Stomach (tissue), 4 donors: ENCODE measurements around the gene OLFML3.

Source experiments
- POLR2A ChIP-seq, 4 donors: fragments of 450-650 bp; IDR thresholded peaks; one replicate each; pipeline ENCODE4 v1.6.1; 2016; ENCODE audit warnings: antibody characterized with exemption in 4 of 4, control low read depth in 2 of 4, mild to moderate bottlenecking in 1 of 4, moderate library complexity in 1 of 4
- TF ChIP-seq, protein P1 (sequence below), 7 experiments: fragments of 450-650 bp in 4 of 7; fragments of 200-600 bp in 3 of 7; sonication (generic) in 3 of 7; IDR thresholded peaks; one replicate each; pipeline ENCODE4 v1.5.1; 2016 to 2019; ENCODE audit warnings: antibody characterized with exemption in 7 of 7, control low read depth in 2 of 7, mild to moderate bottlenecking in 1 of 7

DNA sequence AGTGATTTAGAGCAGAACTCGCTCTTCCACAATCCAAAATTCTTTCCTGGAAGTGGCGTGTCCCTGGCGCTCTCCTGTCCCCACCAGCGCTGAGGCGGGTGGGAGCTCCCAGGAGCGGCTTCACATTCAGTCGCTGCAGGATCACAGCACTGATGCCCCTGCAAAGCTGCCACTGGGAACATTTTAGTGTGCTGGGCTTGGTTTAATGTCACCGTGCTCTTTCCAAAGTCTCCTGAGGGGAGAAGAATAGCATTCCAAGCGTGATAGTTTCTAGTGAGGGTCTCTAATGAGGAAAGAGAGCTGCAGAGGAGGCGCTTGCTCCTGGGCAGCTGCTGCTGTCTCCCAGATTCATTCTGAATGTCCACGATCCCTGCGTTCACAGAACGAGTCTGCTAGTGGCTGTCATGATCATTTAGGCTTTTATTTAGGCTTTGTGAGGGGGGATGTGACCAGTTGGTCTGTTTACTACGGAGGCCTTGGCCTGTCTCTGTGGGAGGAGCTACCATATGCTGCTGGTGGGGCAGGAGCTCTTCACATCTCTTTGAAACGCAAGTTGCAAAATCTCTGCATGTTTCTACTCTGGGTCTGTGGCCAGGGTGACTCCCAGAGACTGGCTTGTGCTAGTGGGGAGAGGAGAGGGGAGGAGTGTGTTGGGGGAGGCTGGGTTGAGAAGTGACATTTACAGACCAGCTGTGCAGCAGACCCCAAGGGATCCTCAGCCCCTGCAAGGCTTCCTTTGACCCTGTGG lies 23.4 kb downstream of the OLFML3 start:
- TF ChIP-seq, protein P1, sequence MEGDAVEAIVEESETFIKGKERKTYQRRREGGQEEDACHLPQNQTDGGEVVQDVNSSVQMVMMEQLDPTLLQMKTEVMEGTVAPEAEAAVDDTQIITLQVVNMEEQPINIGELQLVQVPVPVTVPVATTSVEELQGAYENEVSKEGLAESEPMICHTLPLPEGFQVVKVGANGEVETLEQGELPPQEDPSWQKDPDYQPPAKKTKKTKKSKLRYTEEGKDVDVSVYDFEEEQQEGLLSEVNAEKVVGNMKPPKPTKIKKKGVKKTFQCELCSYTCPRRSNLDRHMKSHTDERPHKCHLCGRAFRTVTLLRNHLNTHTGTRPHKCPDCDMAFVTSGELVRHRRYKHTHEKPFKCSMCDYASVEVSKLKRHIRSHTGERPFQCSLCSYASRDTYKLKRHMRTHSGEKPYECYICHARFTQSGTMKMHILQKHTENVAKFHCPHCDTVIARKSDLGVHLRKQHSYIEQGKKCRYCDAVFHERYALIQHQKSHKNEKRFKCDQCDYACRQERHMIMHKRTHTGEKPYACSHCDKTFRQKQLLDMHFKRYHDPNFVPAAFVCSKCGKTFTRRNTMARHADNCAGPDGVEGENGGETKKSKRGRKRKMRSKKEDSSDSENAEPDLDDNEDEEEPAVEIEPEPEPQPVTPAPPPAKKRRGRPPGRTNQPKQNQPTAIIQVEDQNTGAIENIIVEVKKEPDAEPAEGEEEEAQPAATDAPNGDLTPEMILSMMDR (IDR thresholded peaks at IDR 0.05), result no peak
- TF ChIP-seq POLR2A (IDR thresholded peaks at IDR 0.05), result no peak
